Activated CD4-positive, alpha-beta T cell treated with anti-CD3 and anti-CD28 coated beads for 36 hours (primary cell): ENCODE results near the gene SMIM32. TPM values are rescaled to one million over a fixed set of nuclear protein-coding genes. Genes with fewer than 3 reads are reported as not detected.
A peak's percentile ranks its signal among the peaks of the same experiment; 100 is the strongest.

Experiments
- ATAC-seq: fragments of 200-7000 bp; cut with Tn5 transposase; one replicate; pipeline ENCODE4 v1.10.0; 2021; ENCODE audit warnings: mild to moderate bottlenecking, moderate library complexity
- CTCF ChIA-PET: fragments of 350-600 bp; sonication (Branson Sonifier 250); formaldehyde crosslinking; loops from one replicate; lab custom pipeline; 2021; ENCODE audit warnings: antibody characterized with exemption; lab: Charles Lee
- POLR2A ChIA-PET: fragments of 350-600 bp; sonication (Branson Sonifier 250); formaldehyde crosslinking; loops from one replicate; lab custom pipeline; 2021; ENCODE audit warnings: antibody characterized with exemption, inconsistent platforms; lab: Charles Lee
- DNase-seq: peaks from one replicate; pipeline ENCODE4 v3.0.0-alpha.2; 2020
- H3K27ac Mint-ChIP-seq: one replicate; pipeline ENCODE4 v1.8.0; 2021; ENCODE audit warnings: mixed read lengths
- H3K27me3 Mint-ChIP-seq: one replicate; pipeline ENCODE4 v1.8.0; 2021; ENCODE audit warnings: mixed read lengths
- H3K36me3 Mint-ChIP-seq: one replicate; pipeline ENCODE4 v1.8.0; 2021; ENCODE audit warnings: low read depth, mixed read lengths
- H3K4me1 Mint-ChIP-seq: one replicate; pipeline ENCODE4 v1.8.0; 2021; ENCODE audit warnings: mixed read lengths
- H3K4me3 Mint-ChIP-seq: one replicate; pipeline ENCODE4 v1.8.0; 2021; ENCODE audit warnings: mild to moderate bottlenecking, moderate library complexity, mixed read lengths
- H3K9me3 Mint-ChIP-seq: one replicate; pipeline ENCODE4 v1.8.0; 2021; ENCODE audit warnings: low read depth, mixed read lengths
- intact Hi-C, 2 experiments: fragments of 100-400 bp; cut with DNase I in 1 of 2; cut with micrococcal nuclease in 1 of 2; formaldehyde crosslinking; loops; one replicate each; pipeline versions ENCODE4 v1.14.2 to v1.15.1; 2022 to 2024; cut with DNase I, micrococcal nuclease
- total RNA-seq, 2 experiments: library from RNA; stranded (reverse); gene quantifications; one replicate each; pipeline ENCODE4 v1.2.3, GENCODE V29; 2021

SMIM32 gene
- total RNA-seq, 2 experiments from 2014 or later = not detected

GRCh38 chr5:136153581-136154236, 39.3 kb downstream of the SMIM32 start:
- POLR2A ChIA-PET = no interaction called here
- Mint-ChIP-seq H3K4me3 (no peak overlapping the region), H3K36me3 (peaks cover 3% of the 10 kb centered on the region), H3K9me3 (no peaks in the 10 kb centered on the region), H3K27me3 (no peaks in the 10 kb centered on the region), H3K27ac (no peak overlapping the region), H3K4me1 (no peaks in the 10 kb centered on the region)
- DNase-seq (no peak), ATAC-seq (no peak)
- CTCF ChIA-PET = interaction anchor here (1.1 to 1.5 kb wide), 3 partner anchors 10 to 95 kb away, joined by 3 to 5 read pairs (median 4); no protein-coding TSS in a partner anchor
- intact Hi-C loops = no loop called here

GRCh38 chr5:136149891-136150290, 43.1 kb downstream of the SMIM32 start:
- CTCF ChIA-PET = no interaction called here
- POLR2A ChIA-PET = no interaction called here
- Mint-ChIP-seq H3K27me3 (no peaks in the 10 kb centered on the region), H3K9me3 (no peaks in the 10 kb centered on the region), H3K27ac (no peak overlapping the region), H3K4me1 (no peaks in the 10 kb centered on the region), H3K36me3 (peaks cover 1% of the 10 kb centered on the region), H3K4me3 (no peak overlapping the region)
- intact Hi-C loops = loop anchor here in 1 of 2 experiments (10.0 kb wide), 1 partner anchor 255 kb away; the partner anchor contains the start of gene IL9
- ATAC-seq = no peak
- no peak for DNase-seq

- peaks cover 1% of the 10 kb centered on the region for H3K36me3 Mint-ChIP-seq
- ChIA-PET POLR2A (no interaction called here), CTCF (interaction anchor here (0.6 to 0.7 kb wide), 2 partner anchors 25 to 45 kb away, joined by 3 to 6 read pairs; no protein-coding TSS in a partner anchor)
- intact Hi-C loops = loop anchor here in 1 of 2 experiments (10.0 kb wide), 1 partner anchor 253 kb away; the partner anchor contains the start of gene IL9
- H3K27ac Mint-ChIP-seq = no peak overlapping the region
- ATAC-seq (no peak), DNase-seq (no peak)
- no peaks in the 10 kb centered on the region for H3K27me3 Mint-ChIP-seq
- no peak overlapping the region for H3K4me3 Mint-ChIP-seq
- H3K9me3 Mint-ChIP-seq = no peaks in the 10 kb centered on the region
- no peaks in the 10 kb centered on the region for H3K4me1 Mint-ChIP-seq
These were observed 45.3 kb downstream of the SMIM32 start for GRCh38 chr5:136147632-136148031.

GRCh38 chr5:136146201-136146600, 46.8 kb downstream of the SMIM32 start:
- Mint-ChIP-seq H3K27ac (no peak overlapping the region), H3K27me3 (no peaks in the 10 kb centered on the region), H3K4me1 (no peaks in the 10 kb centered on the region), H3K36me3 (peaks cover 1% of the 10 kb centered on the region), H3K4me3 (no peak overlapping the region), H3K9me3 (no peaks in the 10 kb centered on the region)
- no peak for DNase-seq
- no peak for ATAC-seq
- ChIA-PET POLR2A (no interaction called here), CTCF (interaction anchor here (1.2 kb wide), 1 partner anchor 64 kb away, joined by 3 read pairs; no protein-coding TSS in a partner anchor)
- intact Hi-C loops = loop anchor here in 1 of 2 experiments (10.0 kb wide), 1 partner anchor 251 kb away; the partner anchor contains the start of gene IL9

GRCh38 chr5:136145030-136145429, 47.9 kb downstream of the SMIM32 start:
- no peak for ATAC-seq
- POLR2A ChIA-PET = no interaction called here
- no peak for DNase-seq
- Mint-ChIP-seq H3K4me1 (no peaks in the 10 kb centered on the region), H3K4me3 (no peak overlapping the region), H3K27me3 (no peaks in the 10 kb centered on the region), H3K36me3 (peaks cover 1% of the 10 kb centered on the region), H3K27ac (no peak overlapping the region), H3K9me3 (no peaks in the 10 kb centered on the region)
- intact Hi-C loops = loop anchor here in 1 of 2 experiments (10.0 kb wide), 1 partner anchor 250 kb away; the partner anchor contains the start of gene IL9
- CTCF ChIA-PET = no interaction called here

- H3K4me1 Mint-ChIP-seq = peaks cover 3% of the 10 kb centered on the region
- DNase-seq (no peak), ATAC-seq (no peak)
- peaks cover 1% of the 10 kb centered on the region for H3K36me3 Mint-ChIP-seq
- intact Hi-C loops = loop anchor here in 1 of 2 experiments (10.0 kb wide), 1 partner anchor 249 kb away; the partner anchor contains the start of gene IL9
- H3K27ac Mint-ChIP-seq = no peak overlapping the region
- no peaks in the 10 kb centered on the region for H3K9me3 Mint-ChIP-seq
- CTCF ChIA-PET = interaction anchor here (0.6 to 0.7 kb wide), 2 partner anchors 35 to 60 kb away, joined by 3 read pairs; no protein-coding TSS in a partner anchor
- POLR2A ChIA-PET = no interaction called here
- H3K27me3 Mint-ChIP-seq = peaks cover 3% of the 10 kb centered on the region
- no peak overlapping the region for H3K4me3 Mint-ChIP-seq
These were observed 49.2 kb downstream of the SMIM32 start for GRCh38 chr5:136143763-136144162.

GRCh38 chr5:136143312-136143711, 49.6 kb downstream of the SMIM32 start:
- no peak overlapping the region for H3K27ac Mint-ChIP-seq
- no peak overlapping the region for H3K4me3 Mint-ChIP-seq
- H3K4me1 Mint-ChIP-seq = peaks cover 3% of the 10 kb centered on the region
- H3K27me3 Mint-ChIP-seq = peaks cover 5% of the 10 kb centered on the region
- CTCF ChIA-PET = interaction anchor here (0.6 to 0.7 kb wide), 3 partner anchors 19 to 59 kb away, joined by 3 read pairs; no protein-coding TSS in a partner anchor
- H3K9me3 Mint-ChIP-seq = no peaks in the 10 kb centered on the region
- intact Hi-C loops = loop anchor here in 1 of 2 experiments (10.0 kb wide), 1 partner anchor 249 kb away; the partner anchor contains the start of gene IL9
- POLR2A ChIA-PET = no interaction called here
- no peak for ATAC-seq
- peaks cover 1% of the 10 kb centered on the region for H3K36me3 Mint-ChIP-seq
- DNase-seq = no peak

- Mint-ChIP-seq H3K36me3 (no peaks in the 10 kb centered on the region), H3K4me3 (no peak overlapping the region), H3K9me3 (no peaks in the 10 kb centered on the region), H3K4me1 (peaks cover 11% of the 10 kb centered on the region), H3K27me3 (peaks cover 9% of the 10 kb centered on the region), H3K27ac (no peak overlapping the region)
- DNase-seq = no peak
- intact Hi-C loops = loop anchor here in 1 of 2 experiments (10.0 kb wide), 1 partner anchor 247 kb away; the partner anchor contains the start of gene IL9
- POLR2A ChIA-PET = no interaction called here
- peak; percentile 85 for ATAC-seq
- CTCF ChIA-PET = interaction anchor here (1.1 to 1.6 kb wide), 3 partner anchors 9 to 60 kb away, joined by 4 to 5 read pairs (median 4); partner anchors contain the start of gene SMAD5
These were observed 51.4 kb downstream of the SMIM32 start for GRCh38 chr5:136141561-136141960.

Other genes with a start within 250 kb of the SMIM32 start
- not detected for gene LECT2, start 238.2 kb downstream of the SMIM32 start, total RNA-seq
- gene TGFBI, start 164.2 kb downstream of the SMIM32 start, total RNA-seq = not detected
- 1 to 10 TPM; 5.4 to 7.7 TPM for gene SMAD5, start 60.3 kb downstream of the SMIM32 start, total RNA-seq
- not detected for gene TRPC7, start 172.4 kb upstream of the SMIM32 start, total RNA-seq